Transverse colon (tissue), 4 donors: ENCODE results near the gene YPEL2. TPM values are rescaled to one million over a fixed set of nuclear protein-coding genes. Genes with fewer than 3 reads are reported as not detected.
A peak's percentile ranks its signal among the peaks of the same experiment; 100 is the strongest.

Experiments used
- DNase-seq: peaks from one replicate; pipeline ENCODE4 v3.0.0-alpha.2; 2019
- H3K27ac ChIP-seq, 4 donors: fragments of 200-600 bp; sonication (generic); 2 replicates each; pipeline ENCODE4 v1.5.1; 2016 to 2018; ENCODE audit warnings: inconsistent platforms in 4 of 4
- H3K27me3 ChIP-seq: fragments of 200-600 bp; sonication (generic); 2 replicates; pipeline ENCODE4 v1.5.1; 2017; ENCODE audit warnings: inconsistent platforms
- H3K36me3 ChIP-seq, 4 donors: fragments of 200-600 bp; sonication (generic); 2 replicates each; pipeline ENCODE4 v1.5.1; 2017 to 2019; ENCODE audit warnings: inconsistent platforms in 4 of 4
- H3K4me1 ChIP-seq, 4 donors: fragments of 200-600 bp; sonication (generic); 2 replicates each; pipeline ENCODE4 v1.5.1; 2017 to 2020; ENCODE audit warnings: inconsistent platforms in 4 of 4
- H3K4me3 ChIP-seq, 4 donors: fragments of 200-600 bp; sonication (generic); 1 replicate in 1 of 4; 2 replicates in 3 of 4; pipeline versions ENCODE4 v1.5.1 to v1.6.1; 2017 to 2019; ENCODE audit warnings: inconsistent platforms in 4 of 4
- H3K9me3 ChIP-seq, 2 donors: fragments of 200-600 bp; sonication (generic); 2 replicates each; pipeline ENCODE4 v1.5.1; 2017 to 2019; ENCODE audit warnings: inconsistent platforms in 2 of 2
- EP300 ChIP-seq: sonication (generic); formaldehyde crosslinking; IDR thresholded peaks from one replicate; pipeline ENCODE4 v1.6.1; 2017; ENCODE audit warnings: antibody characterized with exemption, low read depth
- POLR2A ChIP-seq: fragments of 450-650 bp; IDR thresholded peaks from one replicate; pipeline ENCODE4 v1.6.1; 2016; ENCODE audit warnings: antibody characterized with exemption, mild to moderate bottlenecking, moderate library complexity
- POLR2AphosphoS5 ChIP-seq, 3 donors: sonication (generic); formaldehyde crosslinking; IDR thresholded peaks; one replicate each; pipeline ENCODE4 v1.6.1; 2016; ENCODE audit warnings: antibody characterized with exemption in 3 of 3
- WGBS, 2 donors: methylation state at CpG; one replicate each; pipeline ENCODE4 v1.1.5; 2018; ENCODE audit warnings: low coverage in 1 of 2; 5-methylcytosine and 5-hydroxymethylcytosine counted together
- in situ Hi-C, 4 donors: fragments of 200-750 bp; cut with MboI; loops; one replicate each; pipeline versions ENCODE4 v1.15.0 to v1.15.1; 2017; ENCODE audit warnings: low sequenced_read_pairs in 3 of 4, low pct_ligation_motif_present in 1 of 4, low pct_unique_long_range_greater_than_20kb in 1 of 4
- intact Hi-C: fragments of 100-400 bp; cut with DNase I; formaldehyde crosslinking; loops from one replicate; pipeline ENCODE4 v1.15.1; 2023; ENCODE audit warnings: low total_unique reads
- total RNA-seq, 4 donors: library from RNA; depleted of rRNA; stranded (reverse); fragments of >200 nt; gene quantifications; one replicate each; pipeline ENCODE4 v1.1.0, GENCODE V29; 2016
- TF ChIP-seq, protein P1 (sequence below), 5 experiments: fragments of 200-600 bp in 3 of 5; fragments of 450-650 bp in 2 of 5; sonication (generic) in 3 of 5; IDR thresholded peaks; 1 replicate in 2 of 5; 2 replicates in 3 of 5; pipeline ENCODE4 v1.5.1; 2016 to 2017; ENCODE audit warnings: antibody characterized with exemption in 5 of 5, inconsistent platforms in 3 of 5, mild to moderate bottlenecking in 2 of 5, moderate library complexity in 1 of 5

YPEL2 gene
- total RNA-seq, 4 donors from 2014 or later: 24.7 to 45.0 (median 32.8) TPM

DNA sequence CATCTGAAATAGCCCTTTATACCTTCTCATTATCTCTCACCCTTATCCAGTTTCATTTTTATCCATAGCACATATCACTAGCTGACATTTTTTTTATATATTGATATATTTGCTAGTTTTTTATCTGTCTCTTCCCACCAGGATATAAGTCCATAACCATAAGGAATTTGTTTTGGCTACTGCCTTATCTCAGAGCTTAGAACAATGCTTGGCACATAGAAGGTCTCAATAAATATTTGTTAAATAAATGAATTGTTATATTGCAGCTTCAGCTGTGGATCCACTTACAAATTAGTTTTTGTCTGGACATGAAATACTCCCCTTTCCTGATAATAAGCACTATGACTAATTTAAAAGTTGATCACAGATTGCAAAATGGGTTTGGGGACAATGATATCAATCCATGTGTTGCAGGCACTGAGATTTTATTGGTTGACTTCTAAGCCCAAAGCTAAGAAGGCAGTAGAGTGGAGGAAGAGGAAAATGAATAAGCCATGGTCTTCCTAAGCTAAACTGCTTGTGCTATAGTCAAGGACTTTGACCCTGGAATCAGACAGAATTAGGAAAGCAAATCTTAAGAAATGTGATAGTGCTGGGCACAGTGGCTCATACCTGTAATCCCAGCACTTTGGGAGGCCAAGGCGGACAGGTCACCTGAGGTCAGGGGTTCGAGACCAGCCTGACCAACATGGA, 31.9 kb upstream of the YPEL2 start:
- TF ChIP-seq POLR2A (no peak), POLR2AphosphoS5 (IDR thresholded peaks at IDR 0.05) (no peak), EP300 (no peak)
- TF ChIP-seq, protein P1, sequence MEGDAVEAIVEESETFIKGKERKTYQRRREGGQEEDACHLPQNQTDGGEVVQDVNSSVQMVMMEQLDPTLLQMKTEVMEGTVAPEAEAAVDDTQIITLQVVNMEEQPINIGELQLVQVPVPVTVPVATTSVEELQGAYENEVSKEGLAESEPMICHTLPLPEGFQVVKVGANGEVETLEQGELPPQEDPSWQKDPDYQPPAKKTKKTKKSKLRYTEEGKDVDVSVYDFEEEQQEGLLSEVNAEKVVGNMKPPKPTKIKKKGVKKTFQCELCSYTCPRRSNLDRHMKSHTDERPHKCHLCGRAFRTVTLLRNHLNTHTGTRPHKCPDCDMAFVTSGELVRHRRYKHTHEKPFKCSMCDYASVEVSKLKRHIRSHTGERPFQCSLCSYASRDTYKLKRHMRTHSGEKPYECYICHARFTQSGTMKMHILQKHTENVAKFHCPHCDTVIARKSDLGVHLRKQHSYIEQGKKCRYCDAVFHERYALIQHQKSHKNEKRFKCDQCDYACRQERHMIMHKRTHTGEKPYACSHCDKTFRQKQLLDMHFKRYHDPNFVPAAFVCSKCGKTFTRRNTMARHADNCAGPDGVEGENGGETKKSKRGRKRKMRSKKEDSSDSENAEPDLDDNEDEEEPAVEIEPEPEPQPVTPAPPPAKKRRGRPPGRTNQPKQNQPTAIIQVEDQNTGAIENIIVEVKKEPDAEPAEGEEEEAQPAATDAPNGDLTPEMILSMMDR (IDR thresholded peaks at IDR 0.05): no peak
- peak overlapping the region; percentile 5 to 67 (median 46) for H3K27ac ChIP-seq

DNA sequence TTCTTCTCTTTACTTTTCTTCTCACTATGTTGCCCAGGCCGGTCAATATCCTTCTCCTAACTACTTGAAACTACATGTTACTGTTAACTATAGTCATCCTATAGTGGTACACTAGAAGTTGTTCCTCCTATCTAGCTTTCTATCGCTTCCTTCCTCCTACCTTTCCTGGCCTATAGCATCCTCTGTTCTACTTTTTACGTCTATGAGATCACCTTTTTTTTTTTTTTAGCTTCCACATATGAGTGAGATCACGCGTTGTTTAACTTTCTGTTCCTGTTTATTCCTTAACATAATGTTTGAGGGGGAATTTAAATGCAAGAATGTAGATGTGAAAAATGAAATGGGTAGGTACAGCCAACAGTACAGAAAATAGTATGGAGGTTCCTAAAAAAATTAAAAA, 30.5 kb upstream of the YPEL2 start:
- WGBS, 2 donors: 53 to 68% methylated on average over 5 of the region's 5 CpGs
- intact Hi-C loops: no loop called here
- no peak overlapping the region for H3K27ac ChIP-seq
- in situ Hi-C loops: loop anchor here in 3 of 4 donors (25.0 kb wide), 1 partner anchor 261 kb away; the partner anchor contains the start of gene DHX40 (in 3 of the 3)
- H3K9me3 ChIP-seq: no peaks in the 10 kb centered on the region
- TF ChIP-seq POLR2AphosphoS5 (IDR thresholded peaks at IDR 0.05) (no peak), POLR2A (no peak), EP300 (no peak)
- TF ChIP-seq, protein P1 (IDR thresholded peaks at IDR 0.05): no peak
- no peaks in the 10 kb centered on the region for H3K27me3 ChIP-seq
- DNase-seq: no peak
- H3K4me1 ChIP-seq: peaks cover 0 to 50% (median 21%) of the 10 kb centered on the region in 4 donors
- H3K36me3 ChIP-seq: no peaks in the 10 kb centered on the region
- H3K4me3 ChIP-seq: no peak overlapping the region

More for the DNA sequence above, 31.9 kb upstream of the YPEL2 start:
- Histone ChIP-seq H3K27me3 (no peaks in the 10 kb centered on the region), H3K4me1 (peaks cover 0 to 42% (median 14%) of the 10 kb centered on the region in 4 donors), H3K9me3 (no peaks in the 10 kb centered on the region), H3K36me3 (no peaks in the 10 kb centered on the region), H3K4me3 (no peak overlapping the region)
- 48% methylated on average over 2 of the region's 2 CpGs; no CpG with 5 or more reads in 1 of the 2 donors for WGBS, 2 donors
- intact Hi-C loops (no loop called here), in situ Hi-C loops (loop anchor here in 3 of 4 donors (25.0 kb wide), 1 partner anchor 263 kb away; the partner anchor contains the start of gene DHX40 (in 3 of the 3))
- no peak for DNase-seq

DNA sequence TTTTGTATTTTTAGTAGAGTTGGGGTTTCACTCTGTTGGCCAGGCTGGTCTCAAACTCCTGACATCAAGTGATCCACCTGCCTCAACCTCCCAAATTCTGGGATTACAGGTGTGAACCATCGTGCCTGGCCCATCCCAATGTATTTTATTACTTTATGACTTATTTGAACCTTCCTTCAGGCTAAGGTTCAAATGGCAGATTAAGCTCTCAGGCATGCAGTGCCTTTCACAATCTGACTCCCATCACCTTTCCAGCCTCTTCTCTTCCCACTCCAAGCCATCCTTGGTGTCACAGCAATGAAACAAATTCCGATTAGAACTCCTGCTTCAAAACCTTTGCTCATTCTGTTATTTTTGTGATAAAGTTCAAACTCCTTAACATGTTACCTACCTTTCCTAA, 26.6 kb upstream of the YPEL2 start:
- no peak for DNase-seq
- Histone ChIP-seq H3K27me3 (no peaks in the 10 kb centered on the region), H3K36me3 (no peaks in the 10 kb centered on the region), H3K27ac (peak overlapping the region in 1 of 4 donors; percentile 21), H3K4me3 (no peak overlapping the region), H3K4me1 (peaks cover 0 to 18% (median 6%) of the 10 kb centered on the region in 4 donors), H3K9me3 (no peaks in the 10 kb centered on the region)
- intact Hi-C loops (no loop called here), in situ Hi-C loops (loop anchor here in 3 of 4 donors (25.0 kb wide), 1 partner anchor 257 kb away; the partner anchor contains the start of gene DHX40 (in 3 of the 3))
- WGBS, 2 donors: 56 to 57% methylated on average over 1 to 2 of the region's 2 CpGs
- TF ChIP-seq POLR2A: no peak
- TF ChIP-seq, protein P1 (IDR thresholded peaks at IDR 0.05): no peak
- TF ChIP-seq EP300: no peak
- TF ChIP-seq POLR2AphosphoS5 (IDR thresholded peaks at IDR 0.05): no peak

DNA sequence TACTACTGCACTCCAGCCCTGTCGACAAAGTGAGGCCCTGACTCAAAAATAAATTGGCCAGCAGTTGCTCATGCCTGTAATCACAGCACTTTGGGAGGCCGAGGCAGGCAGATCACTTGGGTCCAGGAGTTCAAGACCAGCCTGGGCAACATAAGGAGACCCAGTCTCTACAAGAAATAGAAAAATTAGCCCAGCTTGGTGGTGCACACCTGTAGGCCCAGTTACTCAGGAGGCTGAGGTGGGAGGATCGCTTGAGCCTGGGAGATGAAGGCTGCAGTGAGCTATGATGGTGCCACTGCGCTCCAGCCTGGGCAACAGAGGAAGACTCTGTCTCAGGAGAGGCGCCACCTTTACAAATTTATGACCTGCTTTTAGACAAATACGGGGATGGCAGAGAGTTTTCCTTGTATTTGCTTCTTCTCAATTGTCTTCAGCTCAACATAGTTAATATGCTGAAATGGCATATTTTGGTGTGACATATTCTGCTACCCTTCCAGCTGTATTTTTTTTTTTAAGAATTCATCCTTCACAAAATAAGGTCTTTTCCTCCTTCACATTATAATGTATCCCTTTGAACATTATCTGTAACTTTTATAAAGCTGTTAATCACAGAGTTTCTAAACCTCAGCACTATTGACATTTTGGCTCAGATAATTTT, 21.1 kb upstream of the YPEL2 start:
- Histone ChIP-seq H3K27ac (no peak overlapping the region), H3K4me1 (peaks cover 0 to 9% (median 2%) of the 10 kb centered on the region in 4 donors), H3K4me3 (no peak overlapping the region), H3K9me3 (no peaks in the 10 kb centered on the region), H3K36me3 (no peaks in the 10 kb centered on the region), H3K27me3 (no peaks in the 10 kb centered on the region)
- no peak for DNase-seq
- no peak for TF ChIP-seq POLR2A
- TF ChIP-seq, protein P1 (IDR thresholded peaks at IDR 0.05): no peak
- TF ChIP-seq POLR2AphosphoS5 (IDR thresholded peaks at IDR 0.05): no peak
- no peak for TF ChIP-seq EP300
- intact Hi-C loops (loop anchor here (2.0 kb wide), 1 partner anchor 130 kb away; no protein-coding TSS in a partner anchor), in situ Hi-C loops (loop anchor here in 3 of 4 donors (5.0 to 25.0 kb wide), 2 partner anchors 127 to 252 kb away; partner anchors contain the start of gene DHX40 (in 3 of the 3))
- WGBS, 2 donors: 38 to 75% methylated on average over 2 to 6 of the region's 6 CpGs
